PC-9 (cell line): ENCODE results near the gene TAS1R3. TPM values are rescaled to one million over a fixed set of nuclear protein-coding genes. Genes with fewer than 3 reads are reported as not detected.

ENCODE experiments used
- BruUV-seq: library from RNA; stranded (reverse); fragments of 400-500 nt; replicated peaks from 2 replicates; lab custom pipeline; 2021; lab: Mats Ljungman, UMichigan
- CTCF ChIA-PET: fragments of 300-600 bp; sonication (Branson Sonifier 250); formaldehyde crosslinking; loops from one replicate; lab custom pipeline; 2022; ENCODE audit warnings: antibody characterized with exemption; lab: Charles Lee
- POLR2A ChIA-PET: fragments of 300-600 bp; sonication (Branson Sonifier 250); formaldehyde crosslinking; loops from one replicate; lab custom pipeline; 2022; ENCODE audit warnings: antibody characterized with exemption; ENCODE audit not compliant: unreplicated experiment; lab: Charles Lee
- DNase-seq, 2 experiments: peaks; one replicate each; pipeline versions ENCODE4 v3.0.0 to v3.0.0-alpha.2; 2015 to 2022; ENCODE audit warnings: mixed read lengths in 1 of 2
- H2AFZ ChIP-seq: fragments of 200-600 bp; sonication (generic); 2 replicates; pipeline ENCODE4 v1.8.1; 2017; ENCODE audit warnings: antibody characterized with exemption
- H3F3A ChIP-seq: fragments of 200-600 bp; sonication (generic); 2 replicates; pipeline ENCODE4 v1.8.1; 2017; ENCODE audit warnings: antibody characterized with exemption, mild to moderate bottlenecking, low read depth; ENCODE audit not compliant: insufficient read depth
- H3K27ac ChIP-seq: fragments of 200-600 bp; sonication (generic); 2 replicates; pipeline ENCODE4 v1.6.1; 2016; ENCODE audit warnings: mixed run types
- H3K27me3 ChIP-seq: fragments of 200-600 bp; sonication (generic); 2 replicates; pipeline ENCODE4 v1.6.1; 2016; ENCODE audit warnings: low read depth, mixed run types; ENCODE audit not compliant: insufficient read depth
- H3K36me3 ChIP-seq: fragments of 200-600 bp; sonication (generic); 2 replicates; pipeline ENCODE4 v1.6.1; 2016; ENCODE audit warnings: low read depth, mixed run types
- H3K4me1 ChIP-seq: fragments of 200-600 bp; sonication (generic); replicated peaks from 2 replicates; pipeline ENCODE4 v1.6.1; 2016; ENCODE audit warnings: mixed run types; ENCODE audit not compliant: insufficient read depth
- H3K4me2 ChIP-seq: fragments of 200-600 bp; sonication (generic); 2 replicates; pipeline ENCODE4 v1.6.1; 2017; ENCODE audit warnings: mixed run types
- H3K4me3 ChIP-seq: fragments of 200-600 bp; sonication (generic); 2 replicates; pipeline ENCODE4 v1.6.1; 2016; ENCODE audit warnings: mixed run types
- H3K79me2 ChIP-seq: fragments of 200-600 bp; sonication (generic); 2 replicates; pipeline ENCODE4 v1.6.1; 2017; ENCODE audit warnings: low read depth, mixed run types
- H3K9me2 ChIP-seq: fragments of 200-600 bp; sonication (generic); 2 replicates; pipeline ENCODE4 v1.8.1; 2017; ENCODE audit warnings: mild to moderate bottlenecking; ENCODE audit not compliant: insufficient read depth
- H3K9me3 ChIP-seq: fragments of 200-600 bp; sonication (generic); 2 replicates; pipeline ENCODE4 v1.8.1; 2016; ENCODE audit warnings: low read depth; ENCODE audit not compliant: insufficient read depth
- H4K20me1 ChIP-seq: fragments of 200-600 bp; sonication (generic); 2 replicates; pipeline ENCODE4 v1.8.1; 2017; ENCODE audit not compliant: insufficient read depth
- CTCF ChIP-seq: fragments of 200-600 bp; sonication (generic); conservative IDR thresholded peaks from 2 replicates; pipeline ENCODE4 v1.6.1; 2017; ENCODE audit warnings: mixed run types, antibody characterized with exemption, mild to moderate bottlenecking, moderate library complexity
- EZH2 ChIP-seq: fragments of 200-600 bp; sonication (generic); IDR thresholded peaks from 2 replicates; pipeline ENCODE4 v1.8.0; 2017; ENCODE audit warnings: antibody characterized with exemption, low read depth
- intact Hi-C: fragments of 100-400 bp; cut with micrococcal nuclease; formaldehyde crosslinking; loops from one replicate; pipeline ENCODE4 v1.10.0; 2022; ENCODE audit not compliant: unreplicated experiment
- total RNA-seq: library from RNA; stranded (reverse); gene quantifications from 2 replicates; pipeline ENCODE4 v1.2.3, GENCODE V29; 2021

Gene TAS1R3
- total RNA-seq, 1 experiment from 2014 or later: 0.57 TPM

GRCh38 chr1:1309251-1310108 lies 21.6 kb upstream of the TAS1R3 start:
- Histone ChIP-seq H2AFZ (peak overlapping the region; percentile 89; the same call in 1 of the 2 replicates), H3K9me2 (no peaks in the 10 kb centered on the region), H3K27me3 (no peaks in the 10 kb centered on the region), H3K4me1 (peaks cover 35% of the 10 kb centered on the region), H3K4me3 (peak overlapping the region; percentile 81), H3K9me3 (no peaks in the 10 kb centered on the region), H3K36me3 (no peaks in the 10 kb centered on the region), H4K20me1 (peaks cover 32% of the 10 kb centered on the region), H3K4me2 (peak overlapping the region; percentile 89), H3F3A (peaks cover 29% of the 10 kb centered on the region; the same call in 1 of the 2 replicates), H3K79me2 (peaks cover 21% of the 10 kb centered on the region; the same call in 1 of the 2 replicates), H3K27ac (no peak overlapping the region)
- DNase-seq: peak; percentile 49 to 55
- CTCF ChIA-PET: interaction anchor here (0.6 kb wide), 1 partner anchor 72 kb away, joined by 3 read pairs; no protein-coding TSS in a partner anchor
- intact Hi-C loops: loop anchor here (1.0 to 10.0 kb wide), 3 partner anchors 35 to 305 kb away; partner anchors contain the start of gene HES4
- POLR2A ChIA-PET: interaction anchor here (0.5 to 0.8 kb wide), 2 partner anchors 18 to 121 kb away, joined by 3 to 16 read pairs; no protein-coding TSS in a partner anchor
- TSS peak; percentile 40 for BruUV-seq
- TF ChIP-seq CTCF: no peak
- TF ChIP-seq EZH2: no peak

- Histone ChIP-seq H3K27ac (no peak overlapping the region), H3K4me2 (peak overlapping the region; percentile 89), H3K36me3 (no peaks in the 10 kb centered on the region), H3K9me3 (no peaks in the 10 kb centered on the region), H2AFZ (no peak overlapping the region), H3K79me2 (peaks cover 27% of the 10 kb centered on the region; the same call in 1 of the 2 replicates), H3F3A (peaks cover 29% of the 10 kb centered on the region; the same call in 1 of the 2 replicates), H3K4me3 (peak overlapping the region; percentile 81; the same call in 1 of the 2 replicates), H3K9me2 (no peaks in the 10 kb centered on the region), H4K20me1 (peaks cover 31% of the 10 kb centered on the region), H3K27me3 (no peaks in the 10 kb centered on the region), H3K4me1 (peaks cover 30% of the 10 kb centered on the region)
- ChIA-PET CTCF (no interaction called here), POLR2A (no interaction called here)
- no TSS peak for BruUV-seq
- DNase-seq: no peak
- TF ChIP-seq EZH2 (no peak), CTCF (no peak)
- intact Hi-C loops: no loop called here
Observed at GRCh38 chr1:1310109-1310385, 21.0 kb upstream of the TAS1R3 start.

GRCh38 chr1:1310476-1311053 lies 20.5 kb upstream of the TAS1R3 start:
- peaks cover 25% of the 10 kb centered on the region for H3K4me1 ChIP-seq
- H3K4me3 ChIP-seq: no peak overlapping the region
- peaks cover 31% of the 10 kb centered on the region for H4K20me1 ChIP-seq
- H3K9me2 ChIP-seq: no peaks in the 10 kb centered on the region
- POLR2A ChIA-PET: no interaction called here
- DNase-seq: no peak
- no peak overlapping the region for H3K4me2 ChIP-seq
- H3K9me3 ChIP-seq: no peaks in the 10 kb centered on the region
- H3K36me3 ChIP-seq: no peaks in the 10 kb centered on the region
- no TSS peak for BruUV-seq
- no peaks in the 10 kb centered on the region for H3K27me3 ChIP-seq
- H2AFZ ChIP-seq: no peak overlapping the region
- no peak for TF ChIP-seq CTCF
- no peak for TF ChIP-seq EZH2
- H3K79me2 ChIP-seq: peaks cover 29% of the 10 kb centered on the region; the same call in 1 of the 2 replicates
- peaks cover 26% of the 10 kb centered on the region; the same call in 1 of the 2 replicates for H3F3A ChIP-seq
- H3K27ac ChIP-seq: no peak overlapping the region
- intact Hi-C loops: no loop called here
- CTCF ChIA-PET: no interaction called here
